Activated CD4-positive, alpha-beta T cell treated with anti-CD3 and anti-CD28 coated beads for 24 hours (primary cell): ENCODE measurements around the gene B3GNT7.
"Not testable (repeated sequence)": the region's sequence is repeated elsewhere in the genome, so short reads cannot be mapped to it uniquely, and the experiment has no call there.

Experiments used
- DNase-seq, 2 donors: peaks; one replicate each; pipeline ENCODE4 v3.0.0-alpha.2; 2020; ENCODE audit warnings: low read depth in 2 of 2

Gene B3GNT7

GRCh38 chr2:231395188-231396057 lies at the start of gene B3GNT7:
Gene B3GNT7, plus strand, starts transcription at chr2:231395710. Its CDS starts 94 bp downstream, at chr2:231395804.
- DNase-seq, result no peak

DNA sequence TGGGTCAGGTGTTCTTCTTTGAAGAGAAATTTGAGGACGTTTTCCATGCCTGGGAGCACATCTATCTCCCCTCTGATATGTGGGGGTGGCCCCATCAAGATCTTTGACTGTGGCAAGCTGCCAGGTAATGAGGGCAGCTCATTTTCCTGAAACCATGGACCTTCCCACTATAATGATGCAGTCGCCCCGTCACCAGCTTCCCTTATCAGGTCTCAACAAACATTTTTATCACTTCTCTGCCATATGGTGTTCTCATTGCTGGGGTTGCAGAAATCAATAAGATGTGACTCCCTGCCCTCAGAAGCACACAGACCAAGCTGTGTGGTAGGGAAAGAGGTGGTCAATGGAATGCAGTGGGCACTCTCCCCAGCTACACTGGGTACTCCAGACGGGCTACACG lies 48.4 kb upstream of the B3GNT7 start:
- DNase-seq, result no peak

- DNase-seq, result no peak
Observed at GRCh38 chr2:231347638-231348037, 47.9 kb upstream of the B3GNT7 start.

DNA sequence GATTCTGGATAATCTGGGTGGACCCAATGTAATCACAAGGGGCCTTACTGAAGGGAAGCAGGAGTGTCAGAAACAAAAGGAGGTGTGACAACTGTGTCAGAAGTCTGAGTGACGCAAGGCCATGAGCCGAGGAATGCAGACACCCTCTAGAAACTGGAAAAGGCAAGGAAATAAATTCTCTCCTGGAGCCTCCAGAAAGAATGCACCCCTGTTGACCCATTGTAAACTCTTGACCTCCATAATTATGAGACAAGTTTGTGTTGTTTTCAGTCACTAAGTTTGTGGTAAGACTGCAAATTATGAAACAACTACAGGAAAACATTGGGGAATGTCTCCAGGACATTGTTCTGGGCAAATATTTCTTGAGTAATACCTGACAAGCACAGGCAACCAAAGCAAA lies 47.3 kb upstream of the B3GNT7 start:
- DNase-seq, result no peak

DNA sequence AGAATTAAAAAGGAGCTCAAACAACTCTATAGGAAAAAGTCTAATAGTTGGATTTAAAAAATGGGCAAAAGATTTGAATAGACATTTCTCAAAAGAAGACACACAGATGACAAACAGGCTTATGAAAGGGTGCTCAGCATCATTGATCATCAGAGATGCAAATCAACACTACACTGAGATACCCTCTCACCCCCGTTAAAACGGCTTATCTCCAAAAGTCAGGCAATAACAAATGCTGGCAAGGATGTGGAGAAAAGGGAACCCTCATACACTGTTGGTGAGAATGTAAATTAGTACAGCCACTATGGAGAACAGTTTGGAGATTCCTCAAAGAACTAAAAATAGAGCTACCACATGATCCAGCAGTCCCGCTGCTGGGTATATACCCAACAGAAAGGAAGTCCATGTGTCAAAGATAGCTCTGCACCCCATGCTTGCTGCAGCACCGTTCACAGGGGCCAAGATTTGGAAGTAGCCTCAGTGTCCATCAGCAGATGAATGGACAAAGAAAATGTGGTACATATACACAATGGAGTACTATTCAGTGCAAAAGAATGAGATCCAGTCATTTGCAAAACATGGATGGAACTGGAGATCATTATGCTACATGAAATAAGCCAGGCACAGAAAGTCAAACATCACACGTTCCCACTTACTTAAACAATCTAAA lies 46.7 kb upstream of the B3GNT7 start:
- no peak for DNase-seq

DNA sequence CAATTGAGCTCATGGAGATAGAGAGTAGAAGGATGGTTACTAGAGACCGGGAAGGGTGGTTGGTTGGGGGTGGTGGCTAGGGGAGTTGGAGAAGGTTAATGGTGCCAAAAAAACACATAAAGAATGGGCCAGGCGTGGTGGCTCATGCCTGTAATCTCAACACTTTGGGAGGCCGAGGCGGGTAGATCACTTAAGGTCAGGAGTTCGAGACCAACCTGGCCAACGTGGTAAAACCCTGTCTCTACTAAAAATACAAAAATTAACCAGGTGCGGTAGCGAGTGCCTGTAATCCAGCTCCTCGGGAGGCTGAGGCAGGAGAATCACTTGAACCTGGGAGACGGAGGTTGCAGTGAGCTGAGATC lies 46.2 kb upstream of the B3GNT7 start:
- not testable (repeated sequence) for DNase-seq

DNA sequence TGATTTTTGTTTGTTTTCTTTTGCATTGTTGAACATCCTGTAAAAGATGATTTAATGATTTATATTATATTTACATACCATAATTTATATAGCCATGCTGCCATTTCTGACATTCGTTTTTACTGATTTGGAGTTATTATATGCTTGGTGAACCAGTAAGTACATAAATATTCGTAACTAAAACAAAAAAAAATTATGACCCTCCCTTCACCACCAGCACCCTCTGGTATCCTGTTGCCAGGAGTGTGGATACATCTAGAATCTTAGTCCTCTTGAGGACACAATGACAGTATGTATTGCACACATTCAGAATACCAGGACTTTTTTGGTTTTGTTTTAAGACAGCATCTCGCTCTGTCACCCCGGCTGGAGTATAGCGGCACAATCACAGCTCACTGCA lies 43.9 kb upstream of the B3GNT7 start:
- DNase-seq, result no peak

DNA sequence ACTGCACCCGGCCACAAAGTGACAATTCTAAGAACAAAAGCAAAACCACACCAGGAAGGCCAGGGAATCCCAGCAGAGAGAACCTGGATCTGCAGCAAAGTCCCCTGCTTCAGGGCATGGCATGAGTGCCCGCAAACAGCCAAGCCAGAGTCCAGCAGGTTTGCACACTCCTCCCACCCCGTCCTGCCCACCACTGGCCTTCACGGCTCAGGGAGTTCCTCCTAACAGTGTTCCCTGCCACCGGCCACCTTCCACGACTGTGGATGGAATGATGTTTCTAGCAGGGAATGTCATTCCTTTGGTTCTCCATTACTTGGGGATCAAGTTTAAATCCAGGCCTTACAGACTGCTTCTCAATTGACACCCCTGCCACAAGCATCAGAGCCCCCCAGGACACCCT lies 42.0 kb upstream of the B3GNT7 start:
- DNase-seq, result no peak

- DNase-seq, result no peak
Observed at GRCh38 chr2:231355508-231356465, 39.7 kb upstream of the B3GNT7 start.

DNA sequence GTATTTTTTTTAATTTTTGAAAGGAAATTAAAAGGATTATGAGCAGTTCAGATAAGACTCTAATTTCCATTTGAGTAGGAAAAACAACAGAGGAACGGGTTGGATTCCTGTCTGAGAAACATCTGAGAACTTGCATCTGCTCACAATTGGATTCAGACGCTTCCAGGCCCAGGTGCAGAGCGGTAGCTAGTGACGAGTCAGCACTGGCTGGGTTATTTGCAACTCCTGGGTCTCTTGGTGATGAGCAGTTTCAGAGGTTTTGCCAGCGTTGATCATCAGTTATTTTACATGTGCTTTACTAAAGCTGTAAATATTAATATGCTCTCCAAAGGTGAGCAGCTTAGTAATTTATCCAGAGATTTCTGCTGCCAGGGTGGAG lies 39.1 kb upstream of the B3GNT7 start:
- DNase-seq, result no peak

GRCh38 chr2:231357048-231357447 lies 38.5 kb upstream of the B3GNT7 start:
- no peak for DNase-seq

DNA sequence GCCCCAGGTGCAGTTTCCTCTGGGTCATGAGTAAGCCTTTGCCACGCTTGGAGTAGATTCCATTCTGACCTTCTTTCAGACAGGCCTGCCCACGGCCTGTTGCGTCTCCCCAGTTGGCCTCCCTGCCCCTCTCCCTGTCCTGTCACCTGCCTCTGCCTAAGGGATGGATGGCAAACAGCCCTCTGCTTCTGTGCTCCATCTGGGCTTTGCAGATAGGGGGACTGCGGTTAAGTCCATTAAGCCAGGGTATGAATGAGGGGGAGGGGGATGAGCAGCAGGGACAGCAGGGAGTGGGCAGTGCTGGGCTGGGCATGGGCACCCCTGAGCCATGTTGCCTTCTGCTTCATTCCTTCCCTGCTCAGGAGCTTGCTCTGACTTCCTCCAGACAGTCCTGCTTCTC lies 37.6 kb upstream of the B3GNT7 start:
- DNase-seq, result no peak

- DNase-seq, result no peak
Observed at GRCh38 chr2:231359441-231359840, 36.1 kb upstream of the B3GNT7 start.

DNA sequence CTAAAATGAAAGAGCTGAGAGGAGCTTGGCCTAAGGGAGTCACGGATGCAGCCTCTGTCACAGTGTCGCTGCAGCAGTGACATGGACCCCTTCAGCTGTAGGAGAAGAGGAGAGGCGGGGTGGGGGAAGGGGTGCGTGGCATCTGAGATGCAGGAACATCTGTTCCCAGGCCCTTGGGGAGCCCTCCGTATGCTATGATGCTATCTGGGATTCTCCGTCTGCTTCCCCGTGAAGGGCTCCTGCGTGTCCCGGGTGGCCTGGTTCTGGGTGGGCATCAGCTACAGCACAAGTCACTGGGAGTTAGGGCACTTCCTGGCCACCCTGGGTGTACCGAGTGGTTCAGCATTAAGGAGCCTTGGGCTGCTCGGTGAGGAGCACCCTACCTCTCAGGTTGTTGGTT lies 35.6 kb upstream of the B3GNT7 start:
- no peak for DNase-seq

DNA sequence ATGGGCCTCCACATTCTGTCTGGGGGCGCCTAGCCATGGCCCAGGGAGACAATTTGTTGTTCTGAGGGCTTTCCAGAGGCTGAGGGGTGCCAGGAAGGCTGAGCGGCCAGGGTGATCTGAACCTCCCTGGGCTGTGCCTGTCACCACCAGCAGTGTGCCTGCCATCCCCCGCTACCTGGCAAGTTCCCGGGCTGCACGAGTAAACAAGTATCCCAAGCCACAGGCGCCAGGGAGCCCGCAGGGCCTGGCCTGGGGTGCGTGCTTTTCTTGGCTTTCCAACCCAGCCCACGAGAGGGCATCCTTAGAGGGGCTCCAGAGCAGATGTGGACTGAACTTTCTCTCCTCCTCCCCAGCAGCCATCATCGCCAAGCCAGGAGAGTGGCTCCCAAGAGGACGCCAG lies 35.1 kb upstream of the B3GNT7 start:
- no peak for DNase-seq

- DNase-seq, result no peak
Observed at GRCh38 chr2:231360881-231361371, 34.6 kb upstream of the B3GNT7 start.

DNA sequence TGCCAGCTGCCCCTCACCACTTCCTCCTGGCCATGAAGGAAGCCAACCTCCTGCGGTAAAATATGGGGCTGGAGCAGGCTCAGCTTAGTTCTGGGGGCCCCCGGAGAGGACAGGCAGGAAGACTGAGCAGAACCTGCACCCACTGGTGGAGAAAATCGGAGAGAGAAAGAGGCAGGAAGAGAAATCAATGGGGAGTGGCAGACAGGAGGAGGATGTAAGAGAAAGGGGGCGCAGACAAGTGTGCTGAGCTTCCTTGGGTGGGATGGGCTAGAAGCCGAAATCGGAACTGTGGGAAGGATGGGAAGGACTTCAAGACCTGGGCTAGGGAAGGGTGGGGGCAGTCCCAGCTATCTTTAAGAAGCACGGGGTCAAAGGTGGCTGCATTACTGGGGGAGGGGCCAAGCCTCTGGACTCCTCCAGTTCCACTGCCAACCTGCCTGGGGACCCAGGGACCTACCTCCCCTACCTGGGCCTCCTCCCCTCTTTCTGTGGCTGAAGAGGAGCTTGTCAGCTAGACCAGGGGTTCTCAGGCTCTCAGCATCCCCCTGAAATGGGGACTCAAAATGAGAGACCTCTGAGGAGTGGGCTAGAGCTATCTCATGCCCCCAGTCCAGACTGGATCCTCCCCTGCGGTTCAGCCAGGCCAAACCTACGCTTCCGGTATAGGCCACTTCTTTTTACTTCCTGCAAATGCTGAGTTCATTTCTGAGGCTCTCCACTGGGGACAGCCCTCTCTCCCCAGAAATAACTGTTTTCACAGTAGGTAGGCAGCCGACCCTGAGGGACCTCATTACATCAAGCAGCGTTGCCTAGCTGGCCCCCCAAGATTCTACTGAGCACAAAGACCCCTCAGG lies 33.6 kb upstream of the B3GNT7 start:
- DNase-seq, result no peak

DNA sequence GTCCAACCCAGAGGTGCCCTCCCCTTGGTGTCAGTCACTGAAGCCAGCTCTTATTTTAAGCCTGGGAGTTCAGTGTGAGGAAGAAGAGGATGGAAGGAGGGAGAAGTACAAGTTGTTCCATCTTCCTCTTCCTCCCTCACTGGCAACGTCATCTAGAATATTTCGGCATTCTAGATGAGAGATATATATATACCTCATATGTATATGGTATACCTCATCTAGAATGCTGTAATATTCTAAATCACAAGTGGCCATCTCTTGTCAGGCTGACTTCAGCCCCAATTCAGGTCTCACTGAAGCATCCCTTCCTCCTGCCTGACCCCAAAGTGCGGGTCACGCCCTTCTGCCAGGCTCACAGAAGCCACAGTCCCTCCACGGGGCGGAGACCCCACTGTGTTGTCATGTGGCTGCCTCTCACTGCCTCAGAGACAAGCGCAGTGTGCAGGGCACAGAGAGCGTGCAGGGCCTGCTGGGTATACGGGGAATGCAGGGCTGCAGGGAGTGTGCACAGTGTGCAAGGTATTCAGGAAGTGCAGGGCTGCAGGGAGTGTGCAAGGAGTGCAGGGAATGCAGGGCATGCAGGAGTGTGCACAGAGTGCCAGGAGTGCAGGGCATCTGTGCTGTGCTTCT lies 32.8 kb upstream of the B3GNT7 start:
- no peak for DNase-seq

DNA sequence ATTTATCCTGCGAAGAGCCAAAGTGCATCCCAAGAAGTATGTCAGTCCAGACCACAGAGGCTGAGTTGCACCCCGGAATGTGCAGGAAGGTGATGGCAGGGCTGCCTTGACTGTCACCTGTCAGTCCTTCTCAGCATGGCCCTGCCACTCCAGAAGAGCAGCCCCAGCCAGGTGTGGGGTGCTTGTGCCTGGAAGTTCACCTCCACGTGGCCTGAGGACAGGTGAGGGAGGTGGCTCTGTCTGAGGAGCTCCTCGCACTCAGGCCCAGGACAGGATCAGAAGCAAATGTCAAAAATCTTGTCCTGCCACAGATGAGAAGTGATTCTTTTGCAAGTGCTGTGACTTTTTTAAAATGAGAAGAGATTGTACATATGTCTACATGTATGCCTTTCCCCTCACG lies 31.4 kb upstream of the B3GNT7 start:
- no peak for DNase-seq

GRCh38 chr2:231364961-231365810 lies 30.3 kb upstream of the B3GNT7 start:
- no peak for DNase-seq
